Activated CD4-positive, alpha-beta memory T cell treated with anti-CD3 and anti-CD28 coated beads, Interleukin-2, amount 10 ng/mL, durations not matched to agents 7 days and 5 days (primary cell): ENCODE measurements around the gene TM7SF3. TPM values are rescaled to one million over a fixed set of nuclear protein-coding genes. Genes with fewer than 3 reads are reported as not detected.

Experiments used
- CTCF ChIA-PET: fragments of 350-600 bp; sonication (Branson Sonifier 250); formaldehyde crosslinking; loops from one replicate; lab custom pipeline; 2021; ENCODE audit warnings: antibody characterized with exemption, inconsistent platforms; lab: Charles Lee
- POLR2A ChIA-PET: fragments of 350-600 bp; sonication (Branson Sonifier 250); formaldehyde crosslinking; loops from one replicate; lab custom pipeline; 2021; ENCODE audit warnings: antibody characterized with exemption; lab: Charles Lee
- DNase-seq: peaks from one replicate; pipeline ENCODE4 v3.0.0-alpha.2; 2020
- H3K27ac Mint-ChIP-seq: one replicate; pipeline ENCODE4 v1.8.0; 2021; ENCODE audit warnings: mild to moderate bottlenecking, mixed read lengths
- H3K27me3 Mint-ChIP-seq: one replicate; pipeline ENCODE4 v1.8.0; 2021; ENCODE audit warnings: mixed read lengths
- H3K36me3 Mint-ChIP-seq: one replicate; pipeline ENCODE4 v1.8.0; 2021; ENCODE audit warnings: low read depth, mixed read lengths
- H3K4me1 Mint-ChIP-seq: one replicate; pipeline ENCODE4 v1.8.0; 2021; ENCODE audit warnings: mixed read lengths
- H3K4me3 Mint-ChIP-seq: one replicate; pipeline ENCODE4 v1.8.0; 2021; ENCODE audit warnings: mild to moderate bottlenecking, mixed read lengths
- H3K9me3 Mint-ChIP-seq: one replicate; pipeline ENCODE4 v1.8.0; 2021; ENCODE audit warnings: mixed read lengths
- total RNA-seq, 2 experiments: library from RNA; stranded (reverse); gene quantifications; one replicate each; pipeline ENCODE4 v1.2.3, GENCODE V29; 2021

TM7SF3 gene
- total RNA-seq, 2 experiments from 2014 or later, result 33.6 to 35.7 TPM

DNA sequence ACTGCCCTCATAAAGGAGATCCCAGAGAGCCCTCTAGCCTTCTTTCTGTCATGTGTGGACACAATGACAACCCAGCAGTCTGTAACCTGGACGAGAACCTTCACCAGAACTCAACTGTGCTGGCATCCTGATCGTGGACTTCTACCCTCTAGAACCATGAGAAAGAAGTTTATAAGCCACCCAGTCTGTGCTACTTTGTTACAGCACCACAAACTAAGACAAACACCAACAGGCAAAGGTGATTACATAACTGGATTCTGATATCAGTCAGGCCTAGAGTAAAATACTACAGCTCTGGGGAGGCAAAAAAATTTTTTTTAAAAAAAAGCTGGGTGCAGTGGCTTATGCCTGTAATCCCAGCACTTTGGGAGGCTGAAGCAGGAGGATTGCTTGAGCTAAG, 18.5 kb downstream of the TM7SF3 start:
- H3K4me1 Mint-ChIP-seq, result peaks cover 1% of the 10 kb centered on the region
- peaks cover 32% of the 10 kb centered on the region for H3K36me3 Mint-ChIP-seq
- H3K27me3 Mint-ChIP-seq, result no peaks in the 10 kb centered on the region
- ChIA-PET CTCF (interaction anchor here (0.6 to 1.0 kb wide), 2 partner anchors 19 to 110 kb away, joined by 3 to 5 read pairs; partner anchors contain the start of gene TM7SF3), POLR2A (no interaction called here)
- H3K9me3 Mint-ChIP-seq, result no peaks in the 10 kb centered on the region
- DNase-seq, result no peak
- H3K27ac Mint-ChIP-seq, result no peak overlapping the region
- no peak overlapping the region for H3K4me3 Mint-ChIP-seq

GRCh38 chr12:26994109-26994508, 20.1 kb downstream of the TM7SF3 start:
- DNase-seq, result no peak
- Mint-ChIP-seq H3K27ac (no peak overlapping the region), H3K4me1 (no peaks in the 10 kb centered on the region), H3K4me3 (no peak overlapping the region), H3K9me3 (no peaks in the 10 kb centered on the region), H3K36me3 (peaks cover 33% of the 10 kb centered on the region), H3K27me3 (no peaks in the 10 kb centered on the region)
- POLR2A ChIA-PET, result no interaction called here
- CTCF ChIA-PET, result interaction anchor here (0.7 kb wide), 1 partner anchor 109 kb away, joined by 3 read pairs; no protein-coding TSS in a partner anchor

DNA sequence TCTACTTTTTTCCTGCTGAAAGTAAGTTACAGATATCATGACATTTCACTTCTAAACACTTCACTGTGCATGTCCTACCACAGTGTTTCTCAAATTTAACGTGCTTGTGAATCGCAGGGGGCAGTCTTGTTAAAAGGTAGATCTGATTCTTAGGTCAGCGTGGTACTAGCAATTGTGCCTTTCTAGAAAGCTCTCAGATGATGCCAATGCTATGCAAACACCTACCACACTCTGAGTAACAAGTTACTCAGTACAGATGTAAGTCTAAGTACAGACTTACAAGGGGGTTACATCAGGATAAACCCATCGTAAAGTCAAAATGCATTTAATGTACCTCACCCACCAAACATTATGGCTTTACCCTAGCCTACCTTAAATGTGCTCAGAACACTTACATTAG, 22.4 kb downstream of the TM7SF3 start:
- Mint-ChIP-seq H3K9me3 (no peaks in the 10 kb centered on the region), H3K4me1 (no peaks in the 10 kb centered on the region), H3K27me3 (no peaks in the 10 kb centered on the region), H3K27ac (no peak overlapping the region), H3K36me3 (peaks cover 40% of the 10 kb centered on the region), H3K4me3 (no peak overlapping the region)
- ChIA-PET CTCF (no interaction called here), POLR2A (interaction anchor here (1.4 kb wide), 1 partner anchor 16 kb away, joined by 4 read pairs; no protein-coding TSS in a partner anchor)
- no peak for DNase-seq

GRCh38 chr12:26989873-26990272, 24.3 kb downstream of the TM7SF3 start:
- H3K9me3 Mint-ChIP-seq, result no peaks in the 10 kb centered on the region
- no peak for DNase-seq
- ChIA-PET POLR2A (interaction anchor here (0.7 kb wide), 1 partner anchor 50 kb away, joined by 3 read pairs; no protein-coding TSS in a partner anchor), CTCF (interaction anchor here (0.6 kb wide), 1 partner anchor 467 kb away, joined by 3 read pairs; no protein-coding TSS in a partner anchor)
- H3K27me3 Mint-ChIP-seq, result no peaks in the 10 kb centered on the region
- peaks cover 3% of the 10 kb centered on the region for H3K4me1 Mint-ChIP-seq
- no peak overlapping the region for H3K27ac Mint-ChIP-seq
- H3K4me3 Mint-ChIP-seq, result no peak overlapping the region
- peaks cover 41% of the 10 kb centered on the region for H3K36me3 Mint-ChIP-seq

GRCh38 chr12:26988703-26989102, 25.5 kb downstream of the TM7SF3 start:
- Mint-ChIP-seq H3K4me3 (no peak overlapping the region), H3K36me3 (peaks cover 46% of the 10 kb centered on the region), H3K27me3 (no peaks in the 10 kb centered on the region), H3K27ac (no peak overlapping the region), H3K9me3 (no peaks in the 10 kb centered on the region), H3K4me1 (peaks cover 11% of the 10 kb centered on the region)
- ChIA-PET POLR2A (no interaction called here), CTCF (no interaction called here)
- no peak for DNase-seq

- POLR2A ChIA-PET, result no interaction called here
- no peaks in the 10 kb centered on the region for H3K9me3 Mint-ChIP-seq
- H3K27me3 Mint-ChIP-seq, result no peaks in the 10 kb centered on the region
- peaks cover 12% of the 10 kb centered on the region for H3K4me1 Mint-ChIP-seq
- peaks cover 46% of the 10 kb centered on the region for H3K36me3 Mint-ChIP-seq
- no peak overlapping the region for H3K27ac Mint-ChIP-seq
- no peak overlapping the region for H3K4me3 Mint-ChIP-seq
- no peak for DNase-seq
- CTCF ChIA-PET, result no interaction called here
Measured at GRCh38 chr12:26987634-26988424, 26.4 kb downstream of the TM7SF3 start.

DNA sequence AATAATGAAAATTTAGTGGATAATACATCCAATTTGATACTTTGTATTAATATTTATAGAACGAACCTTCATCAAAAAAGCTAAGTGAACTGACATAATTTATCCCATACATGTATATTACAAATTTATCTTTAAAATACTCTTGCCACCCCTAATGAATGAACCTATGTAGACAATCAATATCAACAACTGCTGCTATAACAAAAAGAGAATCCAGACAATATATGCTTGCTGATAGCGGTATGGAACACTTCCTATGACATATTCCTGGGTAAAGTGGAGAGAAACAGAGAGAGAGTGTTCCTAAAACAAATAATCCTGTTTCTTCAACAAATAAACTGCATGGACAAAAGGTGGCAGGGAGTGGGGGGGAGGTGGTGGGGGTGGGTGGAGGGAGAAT, 31.3 kb downstream of the TM7SF3 start:
- H3K36me3 Mint-ChIP-seq, result peaks cover 56% of the 10 kb centered on the region
- H3K4me3 Mint-ChIP-seq, result no peak overlapping the region
- DNase-seq, result no peak
- H3K27me3 Mint-ChIP-seq, result no peaks in the 10 kb centered on the region
- H3K9me3 Mint-ChIP-seq, result no peaks in the 10 kb centered on the region
- H3K4me1 Mint-ChIP-seq, result peaks cover 12% of the 10 kb centered on the region
- ChIA-PET CTCF (no interaction called here), POLR2A (no interaction called here)
- no peak overlapping the region for H3K27ac Mint-ChIP-seq

DNA sequence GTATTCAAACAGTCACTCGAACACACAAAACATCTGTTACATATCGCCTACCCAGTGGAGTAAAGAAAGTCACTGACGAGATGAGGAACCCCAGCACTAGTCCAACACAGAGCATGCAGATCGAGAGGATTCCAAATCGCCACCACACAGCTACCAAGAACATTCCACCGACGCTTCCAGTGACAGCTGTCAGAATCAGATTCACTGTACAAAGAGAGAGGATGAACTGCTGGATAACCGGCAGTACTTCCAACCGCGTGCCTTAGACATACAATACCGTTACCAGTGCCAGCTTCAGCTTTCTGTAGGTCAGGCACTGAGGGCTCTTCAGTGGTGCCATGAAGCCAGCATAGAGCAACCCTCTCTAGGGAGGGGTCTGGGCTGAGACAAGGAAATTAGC, 34.5 kb downstream of the TM7SF3 start:
- Mint-ChIP-seq H3K9me3 (no peaks in the 10 kb centered on the region), H3K36me3 (peaks cover 58% of the 10 kb centered on the region), H3K4me1 (peaks cover 17% of the 10 kb centered on the region), H3K27ac (no peak overlapping the region), H3K27me3 (no peaks in the 10 kb centered on the region), H3K4me3 (no peak overlapping the region)
- ChIA-PET CTCF (no interaction called here), POLR2A (no interaction called here)
- no peak for DNase-seq

GRCh38 chr12:26978801-26979200, 35.4 kb downstream of the TM7SF3 start:
- POLR2A ChIA-PET, result no interaction called here
- Mint-ChIP-seq H3K4me3 (no peak overlapping the region), H3K9me3 (no peaks in the 10 kb centered on the region), H3K27me3 (no peaks in the 10 kb centered on the region), H3K27ac (no peak overlapping the region), H3K36me3 (peaks cover 61% of the 10 kb centered on the region), H3K4me1 (peaks cover 11% of the 10 kb centered on the region)
- no peak for DNase-seq
- CTCF ChIA-PET, result no interaction called here

- no peak overlapping the region for H3K27ac Mint-ChIP-seq
- no peaks in the 10 kb centered on the region for H3K9me3 Mint-ChIP-seq
- ChIA-PET POLR2A (interaction anchor here (1.1 kb wide), 1 partner anchor 16 kb away, joined by 4 read pairs; no protein-coding TSS in a partner anchor), CTCF (no interaction called here)
- DNase-seq, result no peak
- H3K36me3 Mint-ChIP-seq, result peaks cover 51% of the 10 kb centered on the region
- no peaks in the 10 kb centered on the region for H3K27me3 Mint-ChIP-seq
- H3K4me3 Mint-ChIP-seq, result no peak overlapping the region
- peaks cover 11% of the 10 kb centered on the region for H3K4me1 Mint-ChIP-seq
Measured at GRCh38 chr12:26976687-26977086, 37.5 kb downstream of the TM7SF3 start.

DNA sequence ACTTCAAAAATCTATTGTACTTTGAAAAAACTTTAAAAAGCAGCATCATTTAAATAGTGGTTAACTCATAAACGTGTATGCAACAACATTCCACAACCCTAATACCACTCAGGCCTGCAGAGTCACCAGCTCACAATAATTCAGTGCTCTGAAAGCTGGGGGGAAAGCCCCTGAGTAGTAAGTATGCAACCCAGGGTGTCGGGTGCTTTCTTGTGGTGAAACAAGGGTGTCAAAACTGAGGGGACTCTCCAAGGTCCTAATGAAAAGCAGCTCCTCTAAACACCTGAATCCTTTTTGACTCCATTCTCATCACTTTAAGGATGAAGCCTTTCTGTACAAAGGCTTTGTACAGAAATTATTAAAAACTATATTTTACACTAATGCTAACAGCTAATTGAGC, 42.2 kb downstream of the TM7SF3 start:
- ChIA-PET CTCF (interaction anchor here (1.5 kb wide), 1 partner anchor 41 kb away, joined by 4 read pairs; no protein-coding TSS in a partner anchor), POLR2A (interaction anchor here (0.6 to 1.2 kb wide), 4 partner anchors 33 to 139 kb away, joined by 3 to 6 read pairs (median 3); partner anchors contain the start of genes FGFR1OP2 and ITPR2)
- Mint-ChIP-seq H3K27ac (no peak overlapping the region), H3K36me3 (peaks cover 60% of the 10 kb centered on the region), H3K27me3 (no peaks in the 10 kb centered on the region), H3K9me3 (no peaks in the 10 kb centered on the region), H3K4me1 (peaks cover 15% of the 10 kb centered on the region), H3K4me3 (no peak overlapping the region)
- DNase-seq, result peak; percentile 42

DNA sequence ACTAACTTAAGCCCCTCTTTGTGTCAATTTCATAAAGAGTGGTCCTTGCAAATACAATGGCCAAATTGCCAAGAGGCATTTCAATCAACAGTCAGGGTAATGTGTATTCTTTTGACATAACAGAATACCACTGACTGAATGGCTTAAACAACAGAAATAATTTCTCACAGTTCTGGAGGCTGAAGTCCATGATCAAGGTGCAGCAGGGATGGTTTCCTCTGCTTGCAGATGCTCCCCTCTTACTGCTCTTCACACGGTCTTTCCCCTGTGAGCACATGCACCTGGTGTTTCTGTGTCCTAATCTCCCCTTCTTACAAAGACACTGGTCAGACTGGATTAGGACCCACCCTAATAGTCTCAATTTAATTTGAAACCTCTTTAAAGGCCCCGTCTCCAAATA, 44.0 kb downstream of the TM7SF3 start:
- POLR2A ChIA-PET, result no interaction called here
- peaks cover 5% of the 10 kb centered on the region for H3K4me1 Mint-ChIP-seq
- H3K4me3 Mint-ChIP-seq, result no peak overlapping the region
- peaks cover 59% of the 10 kb centered on the region for H3K36me3 Mint-ChIP-seq
- H3K27ac Mint-ChIP-seq, result no peak overlapping the region
- H3K9me3 Mint-ChIP-seq, result no peaks in the 10 kb centered on the region
- DNase-seq, result no peak
- no peaks in the 10 kb centered on the region for H3K27me3 Mint-ChIP-seq
- CTCF ChIA-PET, result no interaction called here

DNA sequence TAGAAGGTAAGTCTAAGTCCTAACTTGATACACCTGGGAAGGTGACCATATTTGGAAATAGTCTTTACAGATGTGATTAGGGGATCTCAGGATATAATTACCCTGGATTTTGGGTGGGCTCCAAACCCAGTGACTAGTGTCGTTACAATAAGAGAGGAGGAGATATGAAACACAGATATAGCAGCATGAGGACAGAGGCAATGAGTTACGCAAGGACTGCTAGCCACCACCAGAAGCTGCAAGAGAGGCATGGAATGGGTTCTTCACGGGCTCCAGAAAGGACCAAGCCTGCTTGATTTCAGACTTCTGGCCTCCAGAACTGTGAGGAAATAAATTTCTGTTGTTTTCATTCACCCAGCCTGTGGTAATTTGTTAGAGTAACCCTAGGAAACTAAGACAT, 47.3 kb downstream of the TM7SF3 start:
- CTCF ChIA-PET, result no interaction called here
- Mint-ChIP-seq H3K27me3 (no peaks in the 10 kb centered on the region), H3K27ac (no peak overlapping the region), H3K4me3 (no peak overlapping the region), H3K4me1 (peaks cover 4% of the 10 kb centered on the region), H3K9me3 (no peaks in the 10 kb centered on the region), H3K36me3 (peaks cover 62% of the 10 kb centered on the region)
- DNase-seq, result no peak
- POLR2A ChIA-PET, result no interaction called here
